Activated T-helper 2 cell treated with anti-CD3 and anti-CD28 coated beads, Interferon-gamma antibody, Interleukin-2, Interleukin-4, amounts not matched to agents 10 μg/mL and 5 μg/mL and 100 μg/mL, durations not matched to agents 14 hours and 24 hours and 36 hours (primary cell): Measurements from ENCODE around the gene CFAP210. TPM values are rescaled to one million over a fixed set of nuclear protein-coding genes. Genes with fewer than 3 reads are reported as not detected.
"Not testable (repeated sequence)": the region's sequence is repeated elsewhere in the genome, so short reads cannot be mapped to it uniquely, and the experiment has no call there.

Experiments
- DNase-seq: peaks from one replicate; pipeline ENCODE4 v3.0.0; 2021; ENCODE audit warnings: low spot score
- H3K27ac Mint-ChIP-seq: one replicate; pipeline ENCODE4 v1.8.0; 2021; ENCODE audit warnings: mixed read lengths
- H3K27me3 Mint-ChIP-seq: one replicate; pipeline ENCODE4 v1.8.0; 2021; ENCODE audit warnings: low read depth, mixed read lengths
- H3K36me3 Mint-ChIP-seq: one replicate; pipeline ENCODE4 v1.8.0; 2021; ENCODE audit warnings: low read depth, mixed read lengths
- H3K4me1 Mint-ChIP-seq: one replicate; pipeline ENCODE4 v1.8.0; 2021; ENCODE audit warnings: low read depth, mixed read lengths
- H3K4me3 Mint-ChIP-seq: one replicate; pipeline ENCODE4 v1.8.0; 2021; ENCODE audit warnings: low read depth, mild to moderate bottlenecking, moderate library complexity, mixed read lengths
- H3K9me3 Mint-ChIP-seq: one replicate; pipeline ENCODE4 v1.8.0; 2021; ENCODE audit warnings: mixed read lengths
- intact Hi-C: fragments of 100-400 bp; cut with micrococcal nuclease; formaldehyde crosslinking; loops from one replicate; pipeline ENCODE4 v1.15.1; 2023
- total RNA-seq: library from RNA; stranded (reverse); gene quantifications from 2 replicates; pipeline ENCODE4 v1.2.3, GENCODE V29; 2022

CFAP210 gene
- total RNA-seq, 1 donor from 2014 or later = not detected

- no peaks in the 10 kb centered on the region for H3K27me3 Mint-ChIP-seq
- DNase-seq = no peak
- no peak overlapping the region for H3K4me3 Mint-ChIP-seq
- intact Hi-C loops = no loop called here
- peaks cover 7% of the 10 kb centered on the region for H3K9me3 Mint-ChIP-seq
- peaks cover 3% of the 10 kb centered on the region for H3K36me3 Mint-ChIP-seq
- H3K27ac Mint-ChIP-seq = no peak overlapping the region
- peaks cover 5% of the 10 kb centered on the region for H3K4me1 Mint-ChIP-seq
Measured at GRCh38 chr2:169707626-169708025, 13.4 kb upstream of the CFAP210 start.

GRCh38 chr2:169705927-169706326, 11.7 kb upstream of the CFAP210 start:
- H3K27ac Mint-ChIP-seq = no peak overlapping the region
- no peaks in the 10 kb centered on the region for H3K36me3 Mint-ChIP-seq
- H3K4me3 Mint-ChIP-seq = no peak overlapping the region
- no peaks in the 10 kb centered on the region for H3K4me1 Mint-ChIP-seq
- DNase-seq = no peak
- H3K27me3 Mint-ChIP-seq = no peaks in the 10 kb centered on the region
- intact Hi-C loops = no loop called here
- H3K9me3 Mint-ChIP-seq = no peaks in the 10 kb centered on the region

- Mint-ChIP-seq H3K4me3 (no peak overlapping the region), H3K36me3 (peaks cover 10% of the 10 kb centered on the region)
- intact Hi-C loops = no loop called here
Measured at GRCh38 chr2:169704160-169704708, 10.0 kb upstream of the CFAP210 start.

GRCh38 chr2:169702996-169703395, 8.8 kb upstream of the CFAP210 start:
- no peak overlapping the region for H3K4me3 Mint-ChIP-seq
- no peaks in the 10 kb centered on the region for H3K27me3 Mint-ChIP-seq
- H3K9me3 Mint-ChIP-seq = no peaks in the 10 kb centered on the region
- peaks cover 15% of the 10 kb centered on the region for H3K36me3 Mint-ChIP-seq
- H3K4me1 Mint-ChIP-seq = peaks cover 4% of the 10 kb centered on the region
- no peak overlapping the region for H3K27ac Mint-ChIP-seq
- DNase-seq = no peak
- intact Hi-C loops = no loop called here

More at GRCh38 chr2:169704160-169704708, 10.0 kb upstream of the CFAP210 start:
- no peak for DNase-seq
- Mint-ChIP-seq H3K9me3 (no peaks in the 10 kb centered on the region), H3K27me3 (no peaks in the 10 kb centered on the region), H3K4me1 (peaks cover 3% of the 10 kb centered on the region), H3K27ac (no peak overlapping the region)

- Mint-ChIP-seq H3K4me1 (peaks cover 10% of the 10 kb centered on the region), H3K36me3 (peaks cover 19% of the 10 kb centered on the region)
- H3K9me3 Mint-ChIP-seq, DNase-seq, H3K4me3 Mint-ChIP-seq, intact Hi-C loops, H3K27me3 Mint-ChIP-seq, H3K27ac Mint-ChIP-seq: not testable (repeated sequence)
Measured at GRCh38 chr2:169699173-169699572, 5.0 kb upstream of the CFAP210 start.

GRCh38 chr2:169696381-169696780, 2.2 kb upstream of the CFAP210 start:
- Mint-ChIP-seq H3K27me3 (peaks cover 19% of the 10 kb centered on the region), H3K27ac (no peak overlapping the region), H3K4me3 (no peak overlapping the region), H3K4me1 (peaks cover 18% of the 10 kb centered on the region), H3K36me3 (peaks cover 19% of the 10 kb centered on the region), H3K9me3 (peaks cover 4% of the 10 kb centered on the region)
- intact Hi-C loops = no loop called here
- DNase-seq = no peak

- Mint-ChIP-seq H3K4me1 (peaks cover 15% of the 10 kb centered on the region), H3K36me3 (peaks cover 15% of the 10 kb centered on the region), H3K27me3 (peaks cover 26% of the 10 kb centered on the region), H3K27ac (peak overlapping the region; percentile 77), H3K9me3 (peaks cover 12% of the 10 kb centered on the region), H3K4me3 (peak overlapping the region; percentile 79)
- intact Hi-C loops = loop anchor here (1.0 to 2.0 kb wide), 4 partner anchors 12 to 132 kb away; partner anchors contain the start of genes KLHL23, PPIG and UBR3
- no peak for DNase-seq
Measured at GRCh38 chr2:169694894-169695260, 672 bp upstream of the CFAP210 start.

- intact Hi-C loops = no loop called here
- Mint-ChIP-seq H3K4me1 (peaks cover 15% of the 10 kb centered on the region), H3K27ac (peak overlapping the region; percentile 31), H3K36me3 (peaks cover 10% of the 10 kb centered on the region), H3K9me3 (peaks cover 23% of the 10 kb centered on the region), H3K4me3 (peak overlapping the region; percentile 79), H3K27me3 (peaks cover 31% of the 10 kb centered on the region)
- no peak for DNase-seq
Measured at GRCh38 chr2:169693360-169693759, 845 bp downstream of the CFAP210 start.

GRCh38 chr2:169692718-169693117, 1.5 kb downstream of the CFAP210 start:
- H3K4me3 Mint-ChIP-seq = no peak overlapping the region
- DNase-seq = no peak
- peaks cover 32% of the 10 kb centered on the region for H3K27me3 Mint-ChIP-seq
- peaks cover 12% of the 10 kb centered on the region for H3K36me3 Mint-ChIP-seq
- no peak overlapping the region for H3K27ac Mint-ChIP-seq
- peaks cover 25% of the 10 kb centered on the region for H3K9me3 Mint-ChIP-seq
- H3K4me1 Mint-ChIP-seq = peaks cover 13% of the 10 kb centered on the region
- intact Hi-C loops = no loop called here

GRCh38 chr2:169690958-169691357, 3.2 kb downstream of the CFAP210 start:
- intact Hi-C loops = no loop called here
- Mint-ChIP-seq H3K4me3 (no peak overlapping the region), H3K4me1 (peaks cover 11% of the 10 kb centered on the region), H3K36me3 (peaks cover 7% of the 10 kb centered on the region), H3K9me3 (peaks cover 25% of the 10 kb centered on the region), H3K27me3 (peaks cover 32% of the 10 kb centered on the region), H3K27ac (no peak overlapping the region)
- no peak for DNase-seq

GRCh38 chr2:169687943-169688342, 6.3 kb downstream of the CFAP210 start:
- DNase-seq, H3K36me3 Mint-ChIP-seq, intact Hi-C loops, H3K4me3 Mint-ChIP-seq, H3K27ac Mint-ChIP-seq: not testable (repeated sequence)
- Mint-ChIP-seq H3K4me1 (peaks cover 15% of the 10 kb centered on the region), H3K9me3 (peaks cover 29% of the 10 kb centered on the region), H3K27me3 (peaks cover 24% of the 10 kb centered on the region)

- DNase-seq, H3K4me3 Mint-ChIP-seq, H3K36me3 Mint-ChIP-seq, intact Hi-C loops, H3K27ac Mint-ChIP-seq: not testable (repeated sequence)
- peaks cover 18% of the 10 kb centered on the region for H3K27me3 Mint-ChIP-seq
- peaks cover 22% of the 10 kb centered on the region for H3K4me1 Mint-ChIP-seq
- H3K9me3 Mint-ChIP-seq = peaks cover 29% of the 10 kb centered on the region
Measured at GRCh38 chr2:169686825-169687224, 7.4 kb downstream of the CFAP210 start.

- Mint-ChIP-seq H3K4me1 (peaks cover 22% of the 10 kb centered on the region), H3K9me3 (peaks cover 21% of the 10 kb centered on the region)
- H3K4me3 Mint-ChIP-seq, H3K36me3 Mint-ChIP-seq, DNase-seq, H3K27me3 Mint-ChIP-seq, H3K27ac Mint-ChIP-seq, intact Hi-C loops: not testable (repeated sequence)
Measured at GRCh38 chr2:169684712-169685111, 9.5 kb downstream of the CFAP210 start.
